Neural cell (in vitro differentiated cells): ENCODE data around the gene ADARB1. TPM values are rescaled to one million over a fixed set of nuclear protein-coding genes. Genes with fewer than 3 reads are reported as not detected.

ENCODE experiments used
- H2AFZ ChIP-seq: fragments of 200-600, 300-800 bp; sonication (generic), shearing (Covaris generic); 2 replicates; pipeline ENCODE4 v1.6.0; 2014; ENCODE audit warnings: low read depth, mild to moderate bottlenecking, antibody characterized with exemption, low read length, moderate library complexity
- H3F3A ChIP-seq: fragments of 200-600 bp; shearing (Covaris generic); 2 replicates; pipeline ENCODE4 v1.6.1; 2016; ENCODE audit warnings: mild to moderate bottlenecking, moderate library complexity, mixed read lengths, antibody characterized with exemption, low read length; ENCODE audit not compliant: insufficient read depth, poor library complexity, severe bottlenecking
- H3K27ac ChIP-seq: fragments of 200-600, 300-800 bp; sonication (generic), shearing (Covaris generic); 2 replicates; pipeline ENCODE4 v1.5.1; 2014; ENCODE audit warnings: mild to moderate bottlenecking, low read length, moderate library complexity
- H3K27me3 ChIP-seq: fragments of 300-800, 200-600 bp; sonication (generic), shearing (Covaris generic); 2 replicates; pipeline ENCODE4 v1.6.0; 2014; ENCODE audit warnings: mild to moderate bottlenecking, low read depth, low read length, moderate library complexity; ENCODE audit not compliant: insufficient read depth
- H3K36me3 ChIP-seq: fragments of 300-800, 200-600 bp; sonication (generic), shearing (Covaris generic); 2 replicates; pipeline ENCODE4 v1.5.1; 2014; ENCODE audit warnings: mild to moderate bottlenecking, antibody characterized with exemption, low read length, moderate library complexity; ENCODE audit not compliant: insufficient read depth
- H3K4me2 ChIP-seq: fragments of 300-800, 200-600 bp; sonication (generic), shearing (Covaris generic); 2 replicates; pipeline ENCODE4 v1.6.0; 2014; ENCODE audit warnings: mild to moderate bottlenecking, low read length
- H3K4me3 ChIP-seq: fragments of 300-800, 200-600 bp; sonication (generic), shearing (Covaris generic); 2 replicates; pipeline ENCODE4 v1.5.1; 2014; ENCODE audit warnings: mild to moderate bottlenecking, low read length, moderate library complexity
- H3K79me2 ChIP-seq: fragments of 200-600 bp; shearing (Covaris generic); replicated peaks from 2 replicates; pipeline ENCODE4 v1.6.0; 2014; ENCODE audit warnings: mild to moderate bottlenecking, low read length, moderate library complexity; ENCODE audit not compliant: insufficient read depth
- H3K9ac ChIP-seq: fragments of 300-800, 200-600 bp; sonication (generic), shearing (Covaris generic); 2 replicates; pipeline ENCODE4 v1.6.1; 2016; ENCODE audit warnings: mild to moderate bottlenecking, low read length, mixed read lengths
- H3K9me2 ChIP-seq: fragments of 200-600 bp; shearing (Covaris generic); 2 replicates; pipeline ENCODE4 v1.6.1; 2016; ENCODE audit warnings: mild to moderate bottlenecking, low read length, mixed read lengths; ENCODE audit not compliant: insufficient read depth
- H3K9me3 ChIP-seq: fragments of 200-600, 300-800 bp; sonication (generic), shearing (Covaris generic); 2 replicates; pipeline ENCODE4 v1.6.1; 2016; ENCODE audit warnings: mild to moderate bottlenecking, mixed run types, low read length, moderate library complexity, mixed read lengths
- H4K20me1 ChIP-seq: fragments of 200-600 bp; shearing (Covaris generic); 2 replicates; pipeline ENCODE4 v1.6.1; 2016; ENCODE audit warnings: mild to moderate bottlenecking, mixed run types; ENCODE audit not compliant: insufficient read depth
- EP300 ChIP-seq: fragments of 450-650 bp; conservative IDR thresholded peaks from 2 replicates; pipeline ENCODE4 v1.6.1; 2014; ENCODE audit warnings: antibody characterized with exemption, mild to moderate bottlenecking, moderate library complexity; ENCODE audit not compliant: poor library complexity, severe bottlenecking
- EZH2 ChIP-seq: fragments of 200-600, 300-800 bp; shearing (Covaris generic), sonication (generic); IDR thresholded peaks from 2 replicates; pipeline ENCODE4 v1.6.1; 2014; ENCODE audit warnings: antibody characterized with exemption, low read length, borderline replicate concordance, mild to moderate bottlenecking; ENCODE audit not compliant: insufficient read depth, poor library complexity, severe bottlenecking
- MXI1 ChIP-seq: fragments of 450-650 bp; conservative IDR thresholded peaks from 2 replicates; pipeline ENCODE4 v1.6.1; 2014; ENCODE audit warnings: antibody characterized with exemption, mild to moderate bottlenecking; ENCODE audit not compliant: poor library complexity, severe bottlenecking
- POLR2AphosphoS5 ChIP-seq: IDR thresholded peaks from 2 replicates; pipeline ENCODE4 v1.6.1; 2012
- RAD21 ChIP-seq: fragments of 450-650 bp; conservative IDR thresholded peaks from 2 replicates; pipeline ENCODE4 v1.6.1; 2014; ENCODE audit warnings: antibody characterized with exemption, mild to moderate bottlenecking, moderate library complexity
- SMC3 ChIP-seq: fragments of 450-650 bp; conservative IDR thresholded peaks from 2 replicates; pipeline ENCODE4 v1.6.1; 2014; ENCODE audit warnings: antibody characterized with exemption, mild to moderate bottlenecking, moderate library complexity; ENCODE audit not compliant: poor library complexity
- TAF1 ChIP-seq: IDR thresholded peaks from 2 replicates; pipeline ENCODE4 v1.6.1; 2012; ENCODE audit warnings: low read depth
- polyA plus RNA-seq: library from polyadenylated mRNA; depleted of rRNA; stranded (reverse); fragments of >200 nt; gene quantifications from 2 replicates; pipeline ENCODE4 v1.2.3, GENCODE V29; 2014
- TF ChIP-seq, protein P1 (sequence below): fragments of 450-650 bp; IDR thresholded peaks from 2 replicates; pipeline ENCODE4 v1.5.1; 2014; ENCODE audit warnings: antibody characterized with exemption, mild to moderate bottlenecking, moderate library complexity; ENCODE audit not compliant: poor library complexity, severe bottlenecking
- TF ChIP-seq, protein P2 (sequence below): IDR thresholded peaks from 2 replicates; pipeline ENCODE4 v1.6.1; 2012; ENCODE audit warnings: borderline replicate concordance

ADARB1 gene
- polyA plus RNA-seq, 1 donor from 2014 or later: 8.9 TPM

GRCh38 chr21:45093035-45093532 is 18.7 kb downstream of the ADARB1 start:
- Histone ChIP-seq H3K9ac (no peak overlapping the region), H3K4me3 (no peak overlapping the region), H3K36me3 (no peaks in the 10 kb centered on the region)

GRCh38 chr21:45094412-45094811 is 20.0 kb downstream of the ADARB1 start:
- H3K9me3 ChIP-seq: no peaks in the 10 kb centered on the region
- no peaks in the 10 kb centered on the region for H3K9me2 ChIP-seq
- H4K20me1 ChIP-seq: no peaks in the 10 kb centered on the region
- no peaks in the 10 kb centered on the region for H3K36me3 ChIP-seq
- no peak overlapping the region for H2AFZ ChIP-seq
- TF ChIP-seq, protein P1, sequence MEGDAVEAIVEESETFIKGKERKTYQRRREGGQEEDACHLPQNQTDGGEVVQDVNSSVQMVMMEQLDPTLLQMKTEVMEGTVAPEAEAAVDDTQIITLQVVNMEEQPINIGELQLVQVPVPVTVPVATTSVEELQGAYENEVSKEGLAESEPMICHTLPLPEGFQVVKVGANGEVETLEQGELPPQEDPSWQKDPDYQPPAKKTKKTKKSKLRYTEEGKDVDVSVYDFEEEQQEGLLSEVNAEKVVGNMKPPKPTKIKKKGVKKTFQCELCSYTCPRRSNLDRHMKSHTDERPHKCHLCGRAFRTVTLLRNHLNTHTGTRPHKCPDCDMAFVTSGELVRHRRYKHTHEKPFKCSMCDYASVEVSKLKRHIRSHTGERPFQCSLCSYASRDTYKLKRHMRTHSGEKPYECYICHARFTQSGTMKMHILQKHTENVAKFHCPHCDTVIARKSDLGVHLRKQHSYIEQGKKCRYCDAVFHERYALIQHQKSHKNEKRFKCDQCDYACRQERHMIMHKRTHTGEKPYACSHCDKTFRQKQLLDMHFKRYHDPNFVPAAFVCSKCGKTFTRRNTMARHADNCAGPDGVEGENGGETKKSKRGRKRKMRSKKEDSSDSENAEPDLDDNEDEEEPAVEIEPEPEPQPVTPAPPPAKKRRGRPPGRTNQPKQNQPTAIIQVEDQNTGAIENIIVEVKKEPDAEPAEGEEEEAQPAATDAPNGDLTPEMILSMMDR: no peak
- TF ChIP-seq EZH2: no peak
- TF ChIP-seq SMC3: no peak
- no peak for TF ChIP-seq TAF1
- no peak for TF ChIP-seq EP300
- TF ChIP-seq, protein P2, sequence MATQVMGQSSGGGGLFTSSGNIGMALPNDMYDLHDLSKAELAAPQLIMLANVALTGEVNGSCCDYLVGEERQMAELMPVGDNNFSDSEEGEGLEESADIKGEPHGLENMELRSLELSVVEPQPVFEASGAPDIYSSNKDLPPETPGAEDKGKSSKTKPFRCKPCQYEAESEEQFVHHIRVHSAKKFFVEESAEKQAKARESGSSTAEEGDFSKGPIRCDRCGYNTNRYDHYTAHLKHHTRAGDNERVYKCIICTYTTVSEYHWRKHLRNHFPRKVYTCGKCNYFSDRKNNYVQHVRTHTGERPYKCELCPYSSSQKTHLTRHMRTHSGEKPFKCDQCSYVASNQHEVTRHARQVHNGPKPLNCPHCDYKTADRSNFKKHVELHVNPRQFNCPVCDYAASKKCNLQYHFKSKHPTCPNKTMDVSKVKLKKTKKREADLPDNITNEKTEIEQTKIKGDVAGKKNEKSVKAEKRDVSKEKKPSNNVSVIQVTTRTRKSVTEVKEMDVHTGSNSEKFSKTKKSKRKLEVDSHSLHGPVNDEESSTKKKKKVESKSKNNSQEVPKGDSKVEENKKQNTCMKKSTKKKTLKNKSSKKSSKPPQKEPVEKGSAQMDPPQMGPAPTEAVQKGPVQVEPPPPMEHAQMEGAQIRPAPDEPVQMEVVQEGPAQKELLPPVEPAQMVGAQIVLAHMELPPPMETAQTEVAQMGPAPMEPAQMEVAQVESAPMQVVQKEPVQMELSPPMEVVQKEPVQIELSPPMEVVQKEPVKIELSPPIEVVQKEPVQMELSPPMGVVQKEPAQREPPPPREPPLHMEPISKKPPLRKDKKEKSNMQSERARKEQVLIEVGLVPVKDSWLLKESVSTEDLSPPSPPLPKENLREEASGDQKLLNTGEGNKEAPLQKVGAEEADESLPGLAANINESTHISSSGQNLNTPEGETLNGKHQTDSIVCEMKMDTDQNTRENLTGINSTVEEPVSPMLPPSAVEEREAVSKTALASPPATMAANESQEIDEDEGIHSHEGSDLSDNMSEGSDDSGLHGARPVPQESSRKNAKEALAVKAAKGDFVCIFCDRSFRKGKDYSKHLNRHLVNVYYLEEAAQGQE: no peak
- no peak for TF ChIP-seq RAD21
- TF ChIP-seq MXI1: no peak
- TF ChIP-seq POLR2AphosphoS5: no peak
- no peaks in the 10 kb centered on the region for H3K79me2 ChIP-seq
- H3K27me3 ChIP-seq: no peaks in the 10 kb centered on the region
- no peak overlapping the region for H3K27ac ChIP-seq
- H3K4me3 ChIP-seq: no peak overlapping the region
- no peak overlapping the region for H3K9ac ChIP-seq
- no peaks in the 10 kb centered on the region for H3F3A ChIP-seq
- no peak overlapping the region for H3K4me2 ChIP-seq

More at GRCh38 chr21:45093035-45093532, 18.7 kb downstream of the ADARB1 start:
- Histone ChIP-seq H3K27ac (no peak overlapping the region), H3K4me2 (no peak overlapping the region), H3K9me2 (no peaks in the 10 kb centered on the region), H3K27me3 (no peaks in the 10 kb centered on the region), H2AFZ (no peak overlapping the region), H3F3A (no peaks in the 10 kb centered on the region), H3K9me3 (no peaks in the 10 kb centered on the region), H4K20me1 (no peaks in the 10 kb centered on the region), H3K79me2 (no peaks in the 10 kb centered on the region)
- TF ChIP-seq RAD21 (no peak), MXI1 (no peak), TAF1 (no peak), POLR2AphosphoS5 (no peak), EZH2 (no peak), EP300 (no peak)
- TF ChIP-seq, protein P1: no peak
- TF ChIP-seq, protein P2: no peak
